GM18526 (cell line): ENCODE measurements around the gene VOPP1.

Source experiments
- POLR2A ChIP-seq: IDR thresholded peaks from 3 replicates; pipeline ENCODE4 v1.6.1; 2011; ENCODE audit not compliant: insufficient read length; ENCODE audit errors: extremely low read depth

Gene VOPP1

GRCh38 chr7:55524558-55525310 lies 47.6 kb downstream of the VOPP1 start:
- no peak for TF ChIP-seq POLR2A

GRCh38 chr7:55523366-55523765 lies 48.9 kb downstream of the VOPP1 start:
- TF ChIP-seq POLR2A = no peak

- TF ChIP-seq POLR2A = no peak
These were observed 50.1 kb downstream of the VOPP1 start for GRCh38 chr7:55521917-55522902.

- TF ChIP-seq POLR2A = no peak
These were observed 50.8 kb downstream of the VOPP1 start for GRCh38 chr7:55521512-55521911.

GRCh38 chr7:55520426-55521140 lies 51.7 kb downstream of the VOPP1 start:
- TF ChIP-seq POLR2A = no peak

- no peak for TF ChIP-seq POLR2A
These were observed 53.5 kb downstream of the VOPP1 start for GRCh38 chr7:55518836-55519235.

GRCh38 chr7:55517936-55518689 lies 54.2 kb downstream of the VOPP1 start:
- TF ChIP-seq POLR2A = no peak

GRCh38 chr7:55517191-55517633 lies 55.1 kb downstream of the VOPP1 start:
- TF ChIP-seq POLR2A = no peak

GRCh38 chr7:55516409-55516808 lies 55.9 kb downstream of the VOPP1 start:
- no peak for TF ChIP-seq POLR2A

- TF ChIP-seq POLR2A = no peak
These were observed 56.6 kb downstream of the VOPP1 start for GRCh38 chr7:55515569-55516279.

GRCh38 chr7:55514546-55515265 lies 57.6 kb downstream of the VOPP1 start:
- no peak for TF ChIP-seq POLR2A

- TF ChIP-seq POLR2A = no peak
These were observed 58.4 kb downstream of the VOPP1 start for GRCh38 chr7:55513868-55514267.

GRCh38 chr7:55512635-55513191 lies 59.6 kb downstream of the VOPP1 start:
- no peak for TF ChIP-seq POLR2A

GRCh38 chr7:55510621-55511020 lies 61.7 kb downstream of the VOPP1 start:
- no peak for TF ChIP-seq POLR2A
